GM23338 (cell line): ENCODE data around the gene CYGB. TPM values are rescaled to one million over a fixed set of nuclear protein-coding genes. Genes with fewer than 3 reads are reported as not detected.

Experiments
- ATAC-seq: fragments of 200-7000 bp; cut with Tn5 transposase; 3 replicates; pipeline ENCODE4 v1.9.1; 2020
- DNase-seq: peaks from one replicate; pipeline ENCODE4 v3.0.0-alpha.2; 2015; ENCODE audit warnings: low spot score
- H2AFZ ChIP-seq: fragments of 200-600 bp; sonication (generic); 2 replicates; pipeline ENCODE4 v1.8.0; 2016; ENCODE audit warnings: antibody characterized with exemption, mild to moderate bottlenecking, moderate library complexity
- H3F3A ChIP-seq: fragments of 200-600 bp; sonication (generic); replicated peaks from 2 replicates; pipeline ENCODE4 v1.8.0; 2017; ENCODE audit warnings: antibody characterized with exemption, mixed run types, low read depth
- H3K27ac ChIP-seq: fragments of 200-600 bp; sonication (generic); 2 replicates; pipeline ENCODE4 v1.6.1; 2016; ENCODE audit warnings: low read depth
- H3K27me3 ChIP-seq: fragments of 200-600 bp; sonication (generic); 2 replicates; pipeline ENCODE4 v1.8.0; 2016; ENCODE audit warnings: mild to moderate bottlenecking, mixed run types, moderate library complexity; ENCODE audit not compliant: insufficient read depth
- H3K36me3 ChIP-seq: fragments of 200-600 bp; sonication (generic); 2 replicates; pipeline ENCODE4 v1.8.0; 2016; ENCODE audit warnings: mild to moderate bottlenecking; ENCODE audit not compliant: insufficient read depth
- H3K4me1 ChIP-seq: fragments of 200-600 bp; sonication (generic); 2 replicates; pipeline ENCODE4 v1.8.0; 2016; ENCODE audit warnings: mild to moderate bottlenecking, moderate library complexity; ENCODE audit not compliant: insufficient read depth
- H3K4me2 ChIP-seq: fragments of 200-600 bp; sonication (generic); 2 replicates; pipeline ENCODE4 v1.7.1; 2017; ENCODE audit warnings: mixed run types
- H3K4me3 ChIP-seq: fragments of 200-600 bp; sonication (generic); 2 replicates; pipeline ENCODE4 v1.6.1; 2016; ENCODE audit warnings: mixed run types
- H3K79me2 ChIP-seq: fragments of 200-600 bp; sonication (generic); replicated peaks from 2 replicates; pipeline ENCODE4 v1.8.0; 2017; ENCODE audit warnings: mild to moderate bottlenecking; ENCODE audit not compliant: insufficient read depth
- H3K9me2 ChIP-seq: fragments of 200-600 bp; sonication (generic); 2 replicates; pipeline ENCODE4 v1.8.0; 2017; ENCODE audit not compliant: insufficient read depth
- H4K20me1 ChIP-seq: fragments of 200-600 bp; sonication (generic); replicated peaks from 2 replicates; pipeline ENCODE4 v1.8.0; 2017; ENCODE audit warnings: mild to moderate bottlenecking; ENCODE audit not compliant: insufficient read depth
- H3K27ac Mint-ChIP-seq: 2 replicates; pipeline ENCODE4 v1.8.0; 2020; ENCODE audit warnings: inconsistent platforms, mild to moderate bottlenecking, moderate library complexity, mixed read lengths
- H3K27me3 Mint-ChIP-seq: 3 replicates; pipeline ENCODE4 v1.8.0; 2022; ENCODE audit warnings: low read depth, mild to moderate bottlenecking, moderate library complexity, mixed read lengths, inconsistent platforms; ENCODE audit not compliant: insufficient read depth, poor library complexity
- H3K36me3 Mint-ChIP-seq: 3 replicates; pipeline ENCODE4 v1.8.0; 2021; ENCODE audit warnings: low read depth, mild to moderate bottlenecking, inconsistent platforms, moderate library complexity, mixed read lengths
- H3K4me1 Mint-ChIP-seq: 3 replicates; pipeline ENCODE4 v1.8.0; 2020; ENCODE audit warnings: mild to moderate bottlenecking, inconsistent platforms, mixed read lengths
- H3K4me3 Mint-ChIP-seq: 3 replicates; pipeline ENCODE4 v1.8.0; 2021; ENCODE audit warnings: moderate library complexity, mild to moderate bottlenecking, inconsistent platforms, mixed read lengths
- H3K9me3 Mint-ChIP-seq: 3 replicates; pipeline ENCODE4 v1.8.0; 2020; ENCODE audit warnings: moderate library complexity, mild to moderate bottlenecking, inconsistent platforms, mixed read lengths
- CREB1 ChIP-seq: fragments of 250-450 bp; sonication (Bioruptor Pico); IDR thresholded peaks from 2 replicates; pipeline ENCODE4 v1.5.0; 2020; ENCODE audit warnings: low read depth, mild to moderate bottlenecking, moderate library complexity
- EZH2 ChIP-seq: fragments of 200-600 bp; sonication (generic); IDR thresholded peaks from one replicate; pipeline ENCODE4 v1.8.0; 2017; ENCODE audit warnings: antibody characterized with exemption, mild to moderate bottlenecking, low read depth; ENCODE audit not compliant: unreplicated experiment
- EZH2phosphoT487 ChIP-seq: fragments of 200-600 bp; sonication (generic); IDR thresholded peaks from one replicate; pipeline ENCODE4 v1.8.1; 2018; ENCODE audit warnings: antibody characterized with exemption; ENCODE audit not compliant: unreplicated experiment
- JUNB ChIP-seq: IDR thresholded peaks from one replicate; pipeline ENCODE4 v1.6.1; 2016; ENCODE audit warnings: antibody characterized with exemption; ENCODE audit not compliant: unreplicated experiment
- NANOG ChIP-seq: IDR thresholded peaks from 2 replicates; pipeline ENCODE4 v1.6.1; 2016; ENCODE audit warnings: antibody characterized with exemption, borderline replicate concordance
- POLR2AphosphoS5 ChIP-seq: IDR thresholded peaks from 2 replicates; pipeline ENCODE4 v1.6.1; 2016; ENCODE audit warnings: antibody characterized with exemption, low read depth
- STAT1 ChIP-seq: IDR thresholded peaks from one replicate; pipeline ENCODE4 v1.6.1; 2016; ENCODE audit warnings: antibody characterized with exemption; ENCODE audit not compliant: unreplicated experiment
- ZNF114 ChIP-seq: fragments of 250-450 bp; sonication (Bioruptor Pico); IDR thresholded peaks from 2 replicates; pipeline ENCODE4 v1.5.0; 2020; ENCODE audit warnings: mild to moderate bottlenecking, moderate library complexity
- ZNF331 ChIP-seq: fragments of 250-450 bp; sonication (Bioruptor Pico); IDR thresholded peaks from 2 replicates; pipeline ENCODE4 v1.5.0; 2020; ENCODE audit warnings: low read depth, mild to moderate bottlenecking, moderate library complexity
- polyA plus RNA-seq: library from polyadenylated mRNA; unstranded; fragments of >200 nt; fragmentation: Nextera tagmentation; extraction: Ambion mirVana; gene quantifications from 2 replicates; pipeline ENCODE4 v1.2.1, GENCODE V29; 2016
- total RNA-seq: library from RNA; depleted of rRNA; stranded (reverse); fragments of >200 nt; shearing (Covaris generic); gene quantifications from 2 replicates; pipeline ENCODE4 v1.2.3, GENCODE V29; 2014
- TF ChIP-seq, protein P1 (sequence below), 2 experiments: fragments of 200-600 bp in 1 of 2; sonication (generic) in 1 of 2; conservative IDR thresholded peaks; 2 replicates each; pipeline versions ENCODE4 v1.5.1 to v1.6.1; 2016 to 2017; ENCODE audit warnings: antibody characterized with exemption in 2 of 2, low read depth in 2 of 2, mild to moderate bottlenecking in 2 of 2, moderate library complexity in 1 of 2
- TF ChIP-seq, protein P2 (sequence below): IDR thresholded peaks from one replicate; pipeline ENCODE4 v1.6.1; 2018; ENCODE audit warnings: antibody characterized with exemption; ENCODE audit not compliant: unreplicated experiment
- TF ChIP-seq, protein P3 (sequence below): IDR thresholded peaks from 2 replicates; pipeline ENCODE4 v1.6.1; 2016; ENCODE audit warnings: antibody characterized with exemption
- TF ChIP-seq, protein P4 (sequence below): fragments of 250-450 bp; sonication (Bioruptor Pico); IDR thresholded peaks from 2 replicates; pipeline ENCODE4 v1.5.0; 2020; ENCODE audit warnings: mild to moderate bottlenecking, moderate library complexity

CYGB gene
- total and polyA plus RNA-seq, 2 experiments from 2014 or later = 1.2 to 1.7 TPM

DNA sequence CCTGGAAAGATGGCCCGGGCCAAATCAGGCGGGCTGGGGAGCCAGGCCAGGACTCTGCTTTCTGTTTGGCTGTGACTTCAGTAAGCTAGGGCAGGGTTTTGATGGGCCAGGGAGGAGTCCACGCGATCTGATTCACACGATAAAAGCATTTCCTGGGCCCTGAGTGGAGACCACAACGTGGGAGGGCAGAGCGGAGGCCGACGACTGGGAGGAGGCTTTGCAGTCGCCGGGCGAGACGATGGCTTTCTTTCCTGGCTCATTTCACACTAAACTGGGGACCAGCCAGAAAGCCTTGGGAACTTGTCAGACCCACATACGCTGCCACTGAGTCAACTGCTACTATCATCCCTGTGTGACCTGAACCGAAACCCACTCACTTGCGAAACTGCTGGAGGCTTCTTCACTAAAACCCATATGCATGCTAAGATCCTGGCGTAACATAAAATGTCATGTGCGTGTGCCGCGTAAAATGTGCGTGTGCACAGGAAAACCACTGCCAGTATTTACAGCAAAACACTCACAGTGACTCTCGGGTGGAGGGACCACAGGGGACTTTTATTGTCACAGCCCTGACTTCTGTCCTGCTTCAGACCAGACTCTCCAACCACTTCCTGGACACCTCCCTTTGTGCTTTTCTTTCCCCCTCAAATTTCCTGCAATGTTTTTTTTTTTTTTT lies 22.1 kb downstream of the CYGB start:
- H3K79me2 ChIP-seq = no peaks in the 10 kb centered on the region
- no peak for TF ChIP-seq ZNF114 (CRISPR knock-in tag)
- TF ChIP-seq NANOG = no peak
- TF ChIP-seq POLR2AphosphoS5 = no peak
- TF ChIP-seq ZNF331 (CRISPR knock-in tag) = no peak
- TF ChIP-seq EZH2 = no peak
- TF ChIP-seq, protein P1, sequence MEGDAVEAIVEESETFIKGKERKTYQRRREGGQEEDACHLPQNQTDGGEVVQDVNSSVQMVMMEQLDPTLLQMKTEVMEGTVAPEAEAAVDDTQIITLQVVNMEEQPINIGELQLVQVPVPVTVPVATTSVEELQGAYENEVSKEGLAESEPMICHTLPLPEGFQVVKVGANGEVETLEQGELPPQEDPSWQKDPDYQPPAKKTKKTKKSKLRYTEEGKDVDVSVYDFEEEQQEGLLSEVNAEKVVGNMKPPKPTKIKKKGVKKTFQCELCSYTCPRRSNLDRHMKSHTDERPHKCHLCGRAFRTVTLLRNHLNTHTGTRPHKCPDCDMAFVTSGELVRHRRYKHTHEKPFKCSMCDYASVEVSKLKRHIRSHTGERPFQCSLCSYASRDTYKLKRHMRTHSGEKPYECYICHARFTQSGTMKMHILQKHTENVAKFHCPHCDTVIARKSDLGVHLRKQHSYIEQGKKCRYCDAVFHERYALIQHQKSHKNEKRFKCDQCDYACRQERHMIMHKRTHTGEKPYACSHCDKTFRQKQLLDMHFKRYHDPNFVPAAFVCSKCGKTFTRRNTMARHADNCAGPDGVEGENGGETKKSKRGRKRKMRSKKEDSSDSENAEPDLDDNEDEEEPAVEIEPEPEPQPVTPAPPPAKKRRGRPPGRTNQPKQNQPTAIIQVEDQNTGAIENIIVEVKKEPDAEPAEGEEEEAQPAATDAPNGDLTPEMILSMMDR (conservative IDR thresholded peaks at IDR 0.05; ENCODE audit: low read depth in 2 of 2) = no peak
- TF ChIP-seq, protein P2, sequence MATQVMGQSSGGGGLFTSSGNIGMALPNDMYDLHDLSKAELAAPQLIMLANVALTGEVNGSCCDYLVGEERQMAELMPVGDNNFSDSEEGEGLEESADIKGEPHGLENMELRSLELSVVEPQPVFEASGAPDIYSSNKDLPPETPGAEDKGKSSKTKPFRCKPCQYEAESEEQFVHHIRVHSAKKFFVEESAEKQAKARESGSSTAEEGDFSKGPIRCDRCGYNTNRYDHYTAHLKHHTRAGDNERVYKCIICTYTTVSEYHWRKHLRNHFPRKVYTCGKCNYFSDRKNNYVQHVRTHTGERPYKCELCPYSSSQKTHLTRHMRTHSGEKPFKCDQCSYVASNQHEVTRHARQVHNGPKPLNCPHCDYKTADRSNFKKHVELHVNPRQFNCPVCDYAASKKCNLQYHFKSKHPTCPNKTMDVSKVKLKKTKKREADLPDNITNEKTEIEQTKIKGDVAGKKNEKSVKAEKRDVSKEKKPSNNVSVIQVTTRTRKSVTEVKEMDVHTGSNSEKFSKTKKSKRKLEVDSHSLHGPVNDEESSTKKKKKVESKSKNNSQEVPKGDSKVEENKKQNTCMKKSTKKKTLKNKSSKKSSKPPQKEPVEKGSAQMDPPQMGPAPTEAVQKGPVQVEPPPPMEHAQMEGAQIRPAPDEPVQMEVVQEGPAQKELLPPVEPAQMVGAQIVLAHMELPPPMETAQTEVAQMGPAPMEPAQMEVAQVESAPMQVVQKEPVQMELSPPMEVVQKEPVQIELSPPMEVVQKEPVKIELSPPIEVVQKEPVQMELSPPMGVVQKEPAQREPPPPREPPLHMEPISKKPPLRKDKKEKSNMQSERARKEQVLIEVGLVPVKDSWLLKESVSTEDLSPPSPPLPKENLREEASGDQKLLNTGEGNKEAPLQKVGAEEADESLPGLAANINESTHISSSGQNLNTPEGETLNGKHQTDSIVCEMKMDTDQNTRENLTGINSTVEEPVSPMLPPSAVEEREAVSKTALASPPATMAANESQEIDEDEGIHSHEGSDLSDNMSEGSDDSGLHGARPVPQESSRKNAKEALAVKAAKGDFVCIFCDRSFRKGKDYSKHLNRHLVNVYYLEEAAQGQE = no peak
- TF ChIP-seq EZH2phosphoT487 = no peak
- TF ChIP-seq JUNB = no peak
- TF ChIP-seq CREB1 (CRISPR knock-in tag) = no peak
- TF ChIP-seq, protein P3, sequence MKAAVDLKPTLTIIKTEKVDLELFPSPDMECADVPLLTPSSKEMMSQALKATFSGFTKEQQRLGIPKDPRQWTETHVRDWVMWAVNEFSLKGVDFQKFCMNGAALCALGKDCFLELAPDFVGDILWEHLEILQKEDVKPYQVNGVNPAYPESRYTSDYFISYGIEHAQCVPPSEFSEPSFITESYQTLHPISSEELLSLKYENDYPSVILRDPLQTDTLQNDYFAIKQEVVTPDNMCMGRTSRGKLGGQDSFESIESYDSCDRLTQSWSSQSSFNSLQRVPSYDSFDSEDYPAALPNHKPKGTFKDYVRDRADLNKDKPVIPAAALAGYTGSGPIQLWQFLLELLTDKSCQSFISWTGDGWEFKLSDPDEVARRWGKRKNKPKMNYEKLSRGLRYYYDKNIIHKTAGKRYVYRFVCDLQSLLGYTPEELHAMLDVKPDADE = no peak
- TF ChIP-seq, protein P4, sequence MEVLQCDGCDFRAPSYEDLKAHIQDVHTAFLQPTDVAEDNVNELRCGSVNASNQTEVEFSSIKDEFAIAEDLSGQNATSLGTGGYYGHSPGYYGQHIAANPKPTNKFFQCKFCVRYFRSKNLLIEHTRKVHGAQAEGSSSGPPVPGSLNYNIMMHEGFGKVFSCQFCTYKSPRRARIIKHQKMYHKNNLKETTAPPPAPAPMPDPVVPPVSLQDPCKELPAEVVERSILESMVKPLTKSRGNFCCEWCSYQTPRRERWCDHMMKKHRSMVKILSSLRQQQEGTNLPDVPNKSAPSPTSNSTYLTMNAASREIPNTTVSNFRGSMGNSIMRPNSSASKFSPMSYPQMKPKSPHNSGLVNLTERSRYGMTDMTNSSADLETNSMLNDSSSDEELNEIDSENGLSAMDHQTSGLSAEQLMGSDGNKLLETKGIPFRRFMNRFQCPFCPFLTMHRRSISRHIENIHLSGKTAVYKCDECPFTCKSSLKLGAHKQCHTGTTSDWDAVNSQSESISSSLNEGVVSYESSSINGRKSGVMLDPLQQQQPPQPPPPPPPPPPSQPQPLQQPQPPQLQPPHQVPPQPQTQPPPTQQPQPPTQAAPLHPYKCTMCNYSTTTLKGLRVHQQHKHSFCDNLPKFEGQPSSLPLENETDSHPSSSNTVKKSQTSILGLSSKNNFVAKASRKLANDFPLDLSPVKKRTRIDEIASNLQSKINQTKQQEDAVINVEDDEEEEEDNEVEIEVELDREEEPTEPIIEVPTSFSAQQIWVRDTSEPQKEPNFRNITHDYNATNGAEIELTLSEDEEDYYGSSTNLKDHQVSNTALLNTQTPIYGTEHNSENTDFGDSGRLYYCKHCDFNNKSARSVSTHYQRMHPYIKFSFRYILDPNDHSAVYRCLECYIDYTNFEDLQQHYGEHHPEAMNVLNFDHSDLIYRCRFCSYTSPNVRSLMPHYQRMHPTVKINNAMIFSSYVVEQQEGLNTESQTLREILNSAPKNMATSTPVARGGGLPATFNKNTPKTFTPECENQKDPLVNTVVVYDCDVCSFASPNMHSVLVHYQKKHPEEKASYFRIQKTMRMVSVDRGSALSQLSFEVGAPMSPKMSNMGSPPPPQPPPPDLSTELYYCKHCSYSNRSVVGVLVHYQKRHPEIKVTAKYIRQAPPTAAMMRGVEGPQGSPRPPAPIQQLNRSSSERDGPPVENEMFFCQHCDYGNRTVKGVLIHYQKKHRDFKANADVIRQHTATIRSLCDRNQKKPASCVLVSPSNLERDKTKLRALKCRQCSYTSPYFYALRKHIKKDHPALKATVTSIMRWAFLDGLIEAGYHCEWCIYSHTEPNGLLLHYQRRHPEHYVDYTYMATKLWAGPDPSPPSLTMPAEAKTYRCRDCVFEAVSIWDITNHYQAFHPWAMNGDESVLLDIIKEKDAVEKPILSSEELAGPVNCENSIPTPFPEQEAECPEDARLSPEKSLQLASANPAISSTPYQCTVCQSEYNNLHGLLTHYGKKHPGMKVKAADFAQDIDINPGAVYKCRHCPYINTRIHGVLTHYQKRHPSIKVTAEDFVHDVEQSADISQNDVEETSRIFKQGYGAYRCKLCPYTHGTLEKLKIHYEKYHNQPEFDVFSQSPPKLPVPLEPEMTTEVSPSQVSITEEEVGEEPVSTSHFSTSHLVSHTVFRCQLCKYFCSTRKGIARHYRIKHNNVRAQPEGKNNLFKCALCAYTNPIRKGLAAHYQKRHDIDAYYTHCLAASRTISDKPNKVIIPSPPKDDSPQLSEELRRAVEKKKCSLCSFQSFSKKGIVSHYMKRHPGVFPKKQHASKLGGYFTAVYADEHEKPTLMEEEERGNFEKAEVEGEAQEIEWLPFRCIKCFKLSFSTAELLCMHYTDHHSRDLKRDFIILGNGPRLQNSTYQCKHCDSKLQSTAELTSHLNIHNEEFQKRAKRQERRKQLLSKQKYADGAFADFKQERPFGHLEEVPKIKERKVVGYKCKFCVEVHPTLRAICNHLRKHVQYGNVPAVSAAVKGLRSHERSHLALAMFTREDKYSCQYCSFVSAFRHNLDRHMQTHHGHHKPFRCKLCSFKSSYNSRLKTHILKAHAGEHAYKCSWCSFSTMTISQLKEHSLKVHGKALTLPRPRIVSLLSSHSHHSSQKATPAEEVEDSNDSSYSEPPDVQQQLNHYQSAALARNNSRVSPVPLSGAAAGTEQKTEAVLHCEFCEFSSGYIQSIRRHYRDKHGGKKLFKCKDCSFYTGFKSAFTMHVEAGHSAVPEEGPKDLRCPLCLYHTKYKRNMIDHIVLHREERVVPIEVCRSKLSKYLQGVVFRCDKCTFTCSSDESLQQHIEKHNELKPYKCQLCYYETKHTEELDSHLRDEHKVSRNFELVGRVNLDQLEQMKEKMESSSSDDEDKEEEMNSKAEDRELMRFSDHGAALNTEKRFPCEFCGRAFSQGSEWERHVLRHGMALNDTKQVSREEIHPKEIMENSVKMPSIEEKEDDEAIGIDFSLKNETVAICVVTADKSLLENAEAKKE (CRISPR knock-in tag) = no peak
- no peak for TF ChIP-seq STAT1
- peaks cover 10% of the 10 kb centered on the region for H3K27me3 Mint-ChIP-seq
- DNase-seq = no peak
- H3K4me1 Mint-ChIP-seq = peaks cover 9% of the 10 kb centered on the region
- H3K4me3 ChIP-seq = no peak overlapping the region
- no peaks in the 10 kb centered on the region for H3K36me3 ChIP-seq
- no peak overlapping the region for H3K27ac Mint-ChIP-seq
- no peak overlapping the region for H3K27ac ChIP-seq
- H3K4me1 ChIP-seq = no peaks in the 10 kb centered on the region
- no peaks in the 10 kb centered on the region for H4K20me1 ChIP-seq
- 0 out of 2 replicates have a peak overlapping the region, but pooled peaks have one; percentile 18 for H2AFZ ChIP-seq
- no peak overlapping the region for H3K4me2 ChIP-seq
- no peaks in the 10 kb centered on the region for H3K36me3 Mint-ChIP-seq
- H3K9me2 ChIP-seq = peaks cover 2% of the 10 kb centered on the region; the same call in 1 of the 2 replicates
- ATAC-seq = no peak
- no peak overlapping the region for H3K4me3 Mint-ChIP-seq
- no peaks in the 10 kb centered on the region for H3F3A ChIP-seq
- peaks cover 3% of the 10 kb centered on the region; the same call in 1 of the 3 replicates for H3K9me3 Mint-ChIP-seq
- H3K27me3 ChIP-seq = no peaks in the 10 kb centered on the region
